ENCODE measurements around the gene ASCC3.
"Not testable (repeated sequence)": the region's sequence is repeated elsewhere in the genome, so short reads cannot be mapped to it uniquely, and the experiment has no call there.

ASCC3 gene

DNA sequence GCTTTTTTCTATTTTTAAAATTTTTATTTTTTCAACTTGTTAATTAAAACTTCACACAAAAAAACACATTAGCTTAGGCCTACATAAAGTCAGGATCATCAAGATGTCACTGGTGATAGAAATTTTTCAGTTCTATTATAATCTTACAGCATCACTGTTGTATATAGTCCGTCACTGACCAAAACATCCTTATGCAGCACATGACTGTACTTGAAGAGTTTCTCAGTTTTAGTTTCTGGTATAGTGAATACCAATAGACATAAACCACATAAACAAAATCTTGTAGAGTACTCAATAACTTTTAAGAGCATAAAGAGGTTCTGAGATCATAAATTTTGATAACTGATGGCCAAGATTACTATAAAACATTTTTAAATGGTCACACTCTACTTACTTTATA lies 71.8 kb downstream of the ASCC3 start:
- no peak for DNase-seq (ENCODE audit: low read depth in 2 of 2, low spot score in 1 of 2)

DNA sequence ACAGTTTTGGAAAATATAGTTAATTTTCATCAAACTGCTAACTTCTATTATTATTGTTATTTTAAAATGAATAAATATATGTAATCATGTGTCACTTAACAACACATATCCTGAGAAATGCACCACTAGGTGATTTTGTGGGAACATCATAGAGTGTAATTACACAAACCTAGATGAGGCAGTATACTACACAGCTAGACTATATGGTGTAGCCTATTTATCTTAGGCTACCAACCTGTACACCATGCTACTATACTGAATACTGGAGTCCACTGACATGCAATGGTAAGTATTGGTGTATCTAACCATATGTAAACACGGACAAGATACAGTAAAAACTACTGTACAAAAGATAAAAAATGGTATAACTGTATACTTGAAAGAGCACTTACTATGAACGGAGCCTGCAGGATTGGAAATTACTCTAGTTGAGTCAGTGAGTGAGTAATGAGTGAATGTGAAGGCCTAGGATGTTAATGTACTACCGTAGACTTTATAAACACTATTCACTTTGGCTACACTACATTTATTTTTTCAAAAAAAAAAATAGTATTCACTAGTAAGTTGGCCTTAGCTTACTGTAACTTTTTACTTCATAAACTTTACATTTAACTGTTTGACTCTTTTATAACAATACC lies 72.4 kb downstream of the ASCC3 start:
- DNase-seq (ENCODE audit: low read depth in 2 of 2, low spot score in 1 of 2): no peak

DNA sequence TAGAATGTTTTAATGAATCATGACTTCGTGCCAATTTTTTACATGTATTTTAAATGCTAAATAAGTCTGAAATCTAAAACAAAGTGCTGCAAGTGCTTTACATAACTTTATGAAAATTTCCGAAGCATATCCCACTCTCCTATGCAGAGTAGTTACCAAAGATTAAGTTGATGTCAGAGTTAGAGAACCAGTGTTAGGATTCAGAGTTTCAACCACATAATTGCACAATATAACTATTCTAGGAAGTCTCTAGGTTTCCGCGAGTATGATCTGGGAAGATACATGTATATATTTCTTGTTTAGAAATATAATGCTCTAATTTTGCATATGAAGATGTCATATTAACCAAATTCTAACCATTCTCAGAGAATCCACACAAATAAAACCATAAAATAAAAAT lies 74.8 kb downstream of the ASCC3 start:
- DNase-seq (ENCODE audit: low read depth in 2 of 2, low spot score in 1 of 2): no peak

DNA sequence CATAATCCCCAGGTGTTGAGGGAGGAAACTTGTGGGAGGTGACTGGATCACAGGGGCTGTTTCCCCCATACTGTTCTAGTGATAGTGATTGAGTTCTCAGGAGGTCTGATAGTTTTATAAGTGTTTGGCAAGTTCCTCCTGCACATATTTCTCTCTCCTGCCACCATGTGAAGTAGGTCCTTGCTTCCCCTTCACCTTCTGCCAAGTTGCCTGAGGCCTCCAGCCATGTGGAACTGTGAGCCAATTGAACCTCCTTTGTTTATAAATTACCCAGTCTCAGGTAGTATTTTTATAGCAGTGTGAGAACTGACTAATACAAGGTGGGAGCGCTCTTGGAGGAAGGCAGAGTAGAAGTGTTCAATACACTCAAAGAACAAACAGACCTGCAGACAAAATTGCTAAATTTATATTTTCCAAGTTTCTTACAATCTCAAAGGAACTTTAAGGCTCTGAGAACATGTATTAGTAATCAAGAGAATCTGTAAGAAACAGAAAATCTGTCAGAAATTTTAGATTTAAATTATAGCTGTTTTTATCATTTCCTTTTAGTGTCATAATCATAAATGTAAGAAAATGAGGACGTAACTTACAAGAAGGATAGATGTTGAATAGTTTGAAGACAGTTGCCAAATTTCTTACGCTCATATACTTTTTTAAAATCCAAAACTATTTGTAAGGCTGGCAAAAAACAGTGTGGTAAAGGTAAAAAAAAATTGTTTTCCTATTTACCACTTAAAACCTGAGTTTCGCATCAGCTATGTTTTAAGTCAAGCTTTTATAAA lies 77.7 kb downstream of the ASCC3 start:
- no peak for DNase-seq (ENCODE audit: low read depth in 2 of 2, low spot score in 1 of 2)

DNA sequence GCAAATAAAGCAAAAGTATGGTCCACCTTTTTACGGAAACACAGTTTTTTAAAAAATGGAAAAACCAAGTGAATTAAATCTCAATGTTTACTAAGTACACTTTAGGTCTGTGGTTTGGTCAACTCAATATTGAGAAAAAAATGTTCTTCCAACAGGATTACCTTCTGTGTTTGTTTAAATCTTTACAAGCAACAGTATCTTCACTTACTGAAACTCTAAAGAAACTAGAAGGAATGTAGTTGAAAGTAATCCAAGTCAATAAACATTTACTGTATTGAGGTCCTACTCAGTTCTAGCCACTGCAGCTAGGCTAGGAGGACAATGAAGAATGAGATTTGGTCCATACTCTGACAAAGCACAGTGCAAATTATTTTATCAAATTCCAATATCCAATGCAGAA lies 80.1 kb downstream of the ASCC3 start:
- no peak for DNase-seq (ENCODE audit: low read depth in 2 of 2, low spot score in 1 of 2)

DNA sequence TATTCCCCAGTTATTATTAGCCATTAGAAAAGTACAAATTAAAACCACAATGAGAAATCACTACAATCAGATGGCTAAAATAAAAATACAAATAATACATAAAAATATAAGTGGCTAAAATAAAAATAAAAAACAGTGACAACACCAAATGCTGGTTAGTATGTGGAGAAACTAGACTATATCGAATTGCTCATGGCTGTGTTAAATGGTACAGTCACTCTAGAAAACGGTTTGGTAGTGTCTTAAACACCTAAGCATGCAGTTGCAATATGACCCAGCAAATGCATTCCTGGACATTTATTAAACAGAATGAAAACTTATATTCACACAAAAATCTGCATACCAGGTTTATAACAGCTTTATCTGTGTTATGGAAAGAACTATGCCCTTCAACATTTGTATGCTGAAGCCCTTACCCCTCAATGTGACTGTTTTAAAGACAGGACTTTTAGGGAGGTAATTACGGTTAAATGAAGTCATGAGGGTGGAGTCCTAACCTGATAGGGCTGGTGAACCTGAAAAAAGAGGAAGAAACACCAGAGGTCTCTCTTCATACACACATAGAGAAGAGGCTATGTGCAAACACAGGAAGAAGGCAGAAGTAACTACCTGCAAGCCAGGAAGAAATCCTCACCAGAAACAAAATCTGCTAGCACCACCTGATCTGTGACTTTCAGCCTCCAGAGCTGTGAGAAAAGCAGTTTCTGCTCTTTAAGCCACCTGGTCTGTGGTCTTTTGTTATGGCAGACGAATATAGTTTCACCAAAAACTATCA lies 84.9 kb downstream of the ASCC3 start:
- DNase-seq (ENCODE audit: low read depth in 2 of 2, low spot score in 1 of 2): no peak

DNA sequence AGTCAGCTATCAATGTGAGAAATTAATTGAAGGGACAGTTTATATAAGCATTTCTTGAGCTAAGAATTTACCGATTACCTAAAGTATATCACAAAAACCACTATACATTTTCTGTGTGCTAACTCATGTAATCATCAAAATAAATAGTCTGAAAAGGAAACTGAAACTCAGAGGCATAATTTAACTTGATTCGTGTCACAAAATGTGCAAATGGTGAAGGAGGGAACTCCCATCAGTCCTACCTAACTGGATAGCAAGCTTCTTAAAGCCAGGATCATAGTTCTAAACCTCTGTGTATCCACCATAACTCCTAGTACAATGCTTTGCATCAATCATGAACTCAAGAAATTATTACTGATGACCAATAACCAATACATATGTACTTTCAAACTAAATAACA lies 91.0 kb downstream of the ASCC3 start:
- DNase-seq (ENCODE audit: low read depth in 2 of 2, low spot score in 1 of 2): no peak

DNA sequence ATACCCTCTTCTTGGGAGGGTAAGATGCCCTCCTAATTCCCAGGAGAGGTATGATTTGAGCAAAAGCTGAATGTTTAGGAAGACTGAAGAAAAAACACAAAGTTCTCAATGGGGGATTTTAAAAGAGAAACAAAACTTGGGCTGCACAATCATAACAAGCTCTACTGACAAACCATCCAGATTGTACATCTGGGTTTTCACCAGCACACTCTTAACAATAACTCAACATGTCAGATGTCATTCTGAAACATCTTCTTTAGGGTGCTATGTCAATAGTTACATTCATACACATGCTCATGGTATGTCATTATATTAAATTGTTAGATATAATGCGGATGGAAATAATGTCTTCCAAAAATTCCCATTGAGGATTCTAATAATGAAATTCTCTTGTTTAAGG lies 95.1 kb downstream of the ASCC3 start:
- DNase-seq (ENCODE audit: low read depth in 2 of 2, low spot score in 1 of 2): no peak

DNA sequence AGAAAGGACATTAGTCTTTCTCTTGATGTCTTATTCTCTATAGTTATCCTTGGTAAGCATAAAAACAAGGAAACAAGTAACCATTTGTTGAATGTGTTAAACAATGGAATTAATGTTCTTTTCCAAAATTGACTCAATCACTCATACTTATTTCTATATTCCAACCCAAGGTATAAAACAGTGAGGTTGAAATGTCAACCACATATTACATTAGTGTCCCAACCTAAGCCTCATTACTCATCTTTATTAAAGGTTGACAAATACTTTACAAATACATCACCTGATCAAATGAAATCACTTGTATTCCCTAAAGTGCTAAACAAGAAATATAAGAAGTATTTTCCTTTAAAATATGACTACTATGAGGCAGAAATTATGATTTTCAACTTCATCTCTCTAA lies 100.5 kb downstream of the ASCC3 start:
- no peak for DNase-seq (ENCODE audit: low read depth in 2 of 2, low spot score in 1 of 2)

DNA sequence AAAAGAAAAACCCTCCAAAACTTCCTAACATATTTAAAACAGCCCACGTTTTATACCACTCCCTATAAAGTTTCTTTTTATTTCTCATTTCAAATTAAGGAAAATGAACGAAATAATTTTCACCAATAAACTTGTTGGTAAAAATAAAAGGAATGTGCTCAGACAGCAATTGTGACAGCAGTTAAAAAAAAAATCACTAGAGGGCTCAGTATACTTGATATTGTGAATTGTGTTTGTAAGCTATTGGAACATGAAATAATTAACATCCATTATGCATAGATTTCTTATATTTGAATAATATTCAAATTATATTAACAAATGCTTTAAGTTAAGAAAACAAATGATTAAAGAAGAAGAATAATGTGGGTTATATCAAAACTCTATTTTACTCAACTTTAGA lies 105.5 kb downstream of the ASCC3 start:
- DNase-seq (ENCODE audit: low read depth in 2 of 2, low spot score in 1 of 2): no peak

DNA sequence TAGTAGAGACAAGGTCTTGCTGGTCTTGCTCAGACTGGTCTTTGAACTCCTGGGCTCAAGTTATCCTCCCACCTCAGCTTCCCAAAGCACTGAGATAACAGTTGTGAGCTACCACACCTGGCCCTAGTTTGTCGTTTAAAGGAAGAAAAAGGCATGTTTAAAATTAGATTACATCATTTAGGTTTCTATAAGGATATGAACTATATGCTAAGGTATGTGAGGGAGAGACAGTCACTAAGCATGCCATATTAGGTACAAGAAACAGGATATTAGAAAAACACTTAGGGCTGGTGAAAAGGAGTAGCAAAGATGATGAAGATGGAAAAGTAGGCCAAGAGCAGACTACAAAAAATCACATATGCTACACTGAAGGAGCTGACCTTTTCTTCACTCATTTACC lies 106.4 kb downstream of the ASCC3 start:
- no peak for DNase-seq (ENCODE audit: low read depth in 2 of 2, low spot score in 1 of 2)

DNA sequence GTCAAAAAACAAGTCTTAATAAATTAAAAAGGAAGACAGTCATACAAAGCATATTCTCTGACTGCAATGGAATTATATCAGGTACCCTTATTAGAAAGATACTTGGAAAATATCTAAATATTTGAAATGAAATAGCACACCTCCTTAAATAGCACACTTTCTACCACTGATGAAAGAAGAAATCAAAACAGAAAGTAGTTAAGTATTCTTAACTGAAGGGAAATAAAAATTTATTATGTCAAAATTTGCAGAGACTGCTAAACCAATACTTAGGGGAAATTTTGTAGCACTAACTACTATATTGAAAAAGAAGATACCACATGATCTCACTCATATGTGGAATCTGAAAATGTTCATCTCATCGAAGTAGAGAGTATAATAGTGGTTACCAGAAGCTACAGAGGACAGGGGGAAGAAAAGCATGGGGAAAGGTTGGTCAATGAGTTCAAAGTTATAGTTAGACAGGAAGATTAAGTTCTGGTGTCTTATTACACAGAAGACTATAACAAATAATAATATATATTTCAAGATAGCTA lies 112.2 kb downstream of the ASCC3 start:
- DNase-seq (ENCODE audit: low read depth in 2 of 2, low spot score in 1 of 2): no peak

DNA sequence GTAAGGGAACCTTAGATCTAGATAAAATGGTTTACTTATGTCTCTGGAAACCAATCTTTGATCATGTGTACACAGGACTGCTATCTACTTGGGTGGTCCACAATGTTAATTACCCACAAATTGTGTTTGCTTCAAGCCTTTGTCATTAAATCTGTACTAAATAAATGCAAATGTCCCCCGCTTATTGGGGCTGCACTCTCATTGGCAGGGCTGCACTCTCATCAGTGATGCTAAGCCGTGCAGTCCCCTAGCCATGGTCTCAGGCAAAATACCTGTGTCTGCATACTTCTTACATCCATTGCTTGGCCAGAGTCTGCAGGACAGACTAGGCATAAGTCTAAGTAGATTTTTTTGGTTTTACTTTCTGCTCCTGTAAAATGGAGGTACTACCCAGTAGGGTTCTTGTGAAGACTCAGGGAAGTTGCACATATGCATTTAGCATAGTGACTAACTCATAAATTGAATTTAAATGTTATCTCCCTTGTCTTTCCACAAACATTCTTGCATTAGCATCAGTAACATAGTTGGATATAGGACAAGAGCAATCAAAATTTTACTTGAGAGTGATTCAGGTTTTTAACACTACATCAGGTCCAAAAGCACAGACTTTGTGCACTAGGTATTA lies 117.4 kb downstream of the ASCC3 start:
- no peak for DNase-seq (ENCODE audit: low read depth in 2 of 2, low spot score in 1 of 2)

DNA sequence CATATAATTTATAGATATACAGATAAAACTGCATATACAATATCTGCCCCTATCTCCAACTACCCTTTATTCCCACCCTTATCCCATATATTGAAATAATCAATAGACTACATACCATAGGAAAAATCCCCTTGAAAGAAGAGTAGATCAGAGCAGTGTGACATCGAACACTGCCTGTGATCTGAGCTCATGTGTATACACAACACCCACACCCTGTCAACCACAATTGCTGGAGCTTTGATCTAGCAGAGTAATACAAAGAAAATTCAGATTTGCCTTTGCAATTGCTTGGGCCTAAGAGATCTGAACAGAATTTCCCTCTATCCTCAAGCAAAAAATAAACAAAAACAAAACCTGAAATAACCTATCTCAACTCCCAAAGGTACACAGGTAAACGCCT lies 119.3 kb downstream of the ASCC3 start:
- no peak for DNase-seq (ENCODE audit: low read depth in 2 of 2, low spot score in 1 of 2)

DNA sequence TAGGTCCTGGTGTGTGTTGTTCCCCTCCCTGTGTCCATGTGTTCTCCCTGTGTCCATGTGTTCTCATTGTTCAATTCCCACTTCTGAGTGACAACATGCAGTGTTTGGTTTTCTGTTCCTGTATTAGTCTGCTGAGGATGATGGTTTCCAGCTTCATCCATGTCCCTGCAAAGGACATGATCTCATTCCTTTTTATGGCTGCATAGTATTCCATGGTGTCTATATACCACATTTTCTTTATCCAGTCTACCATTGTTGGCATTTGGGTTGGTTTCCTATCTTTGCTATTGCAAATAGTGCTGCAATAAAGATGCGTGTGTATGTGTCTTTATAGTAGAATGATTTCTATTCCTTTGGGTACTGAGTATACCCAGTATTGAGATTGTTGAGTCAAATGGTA lies 122.7 kb downstream of the ASCC3 start:
- not testable (repeated sequence) for DNase-seq (ENCODE audit: low read depth in 2 of 2, low spot score in 1 of 2)

DNA sequence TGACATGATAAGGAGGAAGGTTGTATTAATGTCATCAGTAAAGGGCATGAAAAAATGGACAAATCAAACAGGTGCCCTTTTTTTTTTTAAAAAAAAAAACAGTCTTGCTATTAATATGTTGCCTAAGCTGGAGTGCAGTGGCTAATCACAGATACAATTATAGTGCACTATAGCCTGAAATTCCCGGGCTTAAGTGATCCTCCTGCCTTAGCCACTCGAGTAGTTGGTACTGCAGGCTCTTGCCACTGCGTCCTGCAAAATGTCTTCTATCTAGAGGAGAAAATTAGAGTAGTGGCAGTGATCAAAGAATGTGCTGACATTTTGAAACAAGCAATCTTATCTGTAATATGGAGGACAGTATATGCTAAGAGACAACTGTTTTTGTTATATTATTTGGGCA lies 127.7 kb downstream of the ASCC3 start:
- DNase-seq (ENCODE audit: low read depth in 2 of 2, low spot score in 1 of 2): no peak

DNA sequence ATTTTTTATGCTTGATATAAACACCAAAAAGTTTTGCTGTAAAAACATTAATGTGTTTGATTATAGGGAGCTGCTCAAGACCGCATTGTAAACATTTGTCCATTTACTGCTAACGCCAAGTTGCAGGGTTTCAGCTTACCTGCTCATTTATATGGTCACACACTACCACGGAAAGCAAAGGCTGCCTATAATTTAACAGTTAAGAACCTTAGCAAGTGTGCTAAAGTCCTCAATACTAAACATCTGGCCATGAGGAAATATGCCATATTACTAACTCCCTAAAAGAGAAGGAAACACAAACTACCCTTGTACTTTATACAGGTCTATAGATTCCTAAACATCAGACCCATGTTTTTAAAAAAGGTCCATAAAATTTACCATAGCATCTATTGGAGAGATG lies 129.5 kb downstream of the ASCC3 start:
- DNase-seq (ENCODE audit: low read depth in 2 of 2, low spot score in 1 of 2): no peak

DNA sequence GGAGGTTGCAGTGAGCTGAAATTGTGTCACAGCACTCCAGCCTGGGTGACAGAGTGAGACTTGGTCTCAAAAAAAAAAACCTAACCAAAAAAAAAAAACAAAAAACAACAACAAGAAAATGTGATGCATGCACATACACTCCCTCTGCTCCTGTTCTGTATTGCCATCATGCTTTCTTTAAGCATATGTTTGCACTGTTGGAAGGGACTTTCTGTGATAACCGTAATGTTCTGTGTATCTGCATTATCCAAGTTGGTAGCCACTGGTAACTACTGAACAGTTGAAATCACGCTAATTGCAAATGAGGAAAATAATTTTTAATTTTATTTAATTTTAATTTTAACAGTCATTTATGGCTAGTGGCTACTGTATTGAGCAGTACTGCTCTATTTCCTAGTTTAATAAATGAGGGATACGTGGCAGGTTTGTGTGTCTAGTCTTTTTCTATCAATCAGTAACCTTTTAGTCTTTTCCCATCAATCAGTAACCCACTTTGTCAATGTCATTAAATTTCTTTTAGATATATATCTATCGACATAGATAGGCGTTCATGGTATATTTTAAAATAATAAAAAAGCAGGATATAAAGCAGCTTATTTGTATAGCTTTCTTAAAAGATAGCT lies 135.6 kb downstream of the ASCC3 start:
- no peak for DNase-seq (ENCODE audit: low read depth in 2 of 2, low spot score in 1 of 2)

DNA sequence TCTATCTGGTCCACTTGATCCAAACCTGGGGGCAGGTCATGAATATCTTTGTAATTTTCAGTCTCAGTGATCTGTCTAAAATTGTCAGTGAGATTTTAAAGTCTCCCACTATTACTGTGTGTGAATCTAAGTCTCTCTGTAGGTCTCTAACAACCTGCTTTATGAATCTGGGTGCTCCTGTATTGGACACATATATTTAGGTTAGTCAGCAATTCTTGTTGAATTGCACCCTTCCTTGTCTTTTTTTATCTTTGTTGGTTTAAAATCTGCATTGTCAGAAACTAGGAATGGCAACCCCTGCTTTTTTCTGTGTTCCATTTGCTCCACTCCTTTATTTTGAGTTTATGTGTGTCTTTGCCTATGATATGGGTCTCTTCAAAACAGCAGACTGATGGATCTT lies 140.7 kb downstream of the ASCC3 start:
- DNase-seq (ENCODE audit: low read depth in 2 of 2, low spot score in 1 of 2): no peak

DNA sequence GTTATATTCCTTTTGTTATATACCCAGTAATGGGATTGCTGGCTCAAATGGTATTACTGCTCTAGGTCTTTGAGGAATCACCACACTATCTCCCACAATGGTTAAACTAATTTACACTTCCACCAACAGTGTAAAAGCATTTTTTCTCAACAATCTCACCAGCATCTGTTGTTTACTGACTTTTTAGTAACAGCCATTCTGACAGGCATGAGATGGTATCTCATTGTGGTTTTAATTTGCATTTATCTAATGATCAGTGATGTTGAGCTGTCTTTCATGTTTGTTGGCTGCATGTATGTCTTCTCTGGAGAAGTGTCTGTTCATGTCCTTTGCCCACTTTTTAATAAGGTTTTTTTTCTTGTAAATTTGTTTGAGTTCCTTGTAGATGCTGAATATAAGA lies 143.4 kb downstream of the ASCC3 start:
- not testable (repeated sequence) for DNase-seq (ENCODE audit: low read depth in 2 of 2, low spot score in 1 of 2)

DNA sequence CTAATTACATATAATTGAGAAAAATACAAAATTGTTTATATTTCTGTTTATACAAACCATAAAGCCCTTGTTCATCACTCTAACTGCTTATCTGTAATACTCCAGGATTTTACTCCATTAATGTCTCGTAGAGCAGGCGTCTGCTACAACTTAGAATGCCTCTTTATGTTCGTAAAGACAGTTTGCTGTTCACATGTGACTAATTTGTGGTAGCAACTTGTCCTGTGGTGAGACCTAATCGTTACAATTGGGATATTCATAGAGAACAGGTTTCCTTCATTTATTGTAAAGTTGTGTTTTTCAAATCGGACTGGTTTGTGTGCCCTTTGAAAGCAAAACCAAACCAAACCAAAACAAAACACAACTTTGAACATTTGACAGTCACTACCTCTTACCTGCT lies 149.7 kb downstream of the ASCC3 start:
- DNase-seq (ENCODE audit: low read depth in 2 of 2, low spot score in 1 of 2): no peak
